ENCODE measurements around the gene PDGFD. TPM values are rescaled to one million over a fixed set of nuclear protein-coding genes. Genes with fewer than 3 reads are reported as not detected.
A peak's percentile ranks its signal among the peaks of the same experiment; 100 is the strongest.

Gene PDGFD
- total RNA-seq, 1 experiment from 2014 or later, result 2.6 TPM

DNA sequence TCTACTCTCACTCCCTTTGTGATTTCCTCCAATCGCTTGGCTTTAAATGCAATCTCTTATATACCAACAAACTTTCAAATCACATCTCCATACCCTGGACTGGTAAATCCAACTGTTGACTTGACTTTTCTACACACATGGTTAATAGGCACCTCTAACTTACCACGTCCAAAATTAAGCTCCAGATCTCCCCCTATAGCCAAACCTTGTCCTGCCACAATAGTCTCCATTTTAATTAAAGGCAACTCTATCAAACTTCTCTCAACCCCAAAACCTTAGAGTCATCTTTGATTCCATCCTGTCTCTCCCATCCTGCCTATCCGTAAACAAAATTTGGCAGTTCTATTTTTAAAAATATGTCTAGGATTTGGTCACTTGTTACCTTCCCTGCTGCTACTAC is 269.3 kb downstream of the PDGFD start (continued):
- TF ChIP-seq, protein P1, sequence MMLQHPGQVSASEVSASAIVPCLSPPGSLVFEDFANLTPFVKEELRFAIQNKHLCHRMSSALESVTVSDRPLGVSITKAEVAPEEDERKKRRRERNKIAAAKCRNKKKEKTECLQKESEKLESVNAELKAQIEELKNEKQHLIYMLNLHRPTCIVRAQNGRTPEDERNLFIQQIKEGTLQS (CRISPR knock-in tag; conservative IDR thresholded peaks at IDR 0.05), result no peak

DNA sequence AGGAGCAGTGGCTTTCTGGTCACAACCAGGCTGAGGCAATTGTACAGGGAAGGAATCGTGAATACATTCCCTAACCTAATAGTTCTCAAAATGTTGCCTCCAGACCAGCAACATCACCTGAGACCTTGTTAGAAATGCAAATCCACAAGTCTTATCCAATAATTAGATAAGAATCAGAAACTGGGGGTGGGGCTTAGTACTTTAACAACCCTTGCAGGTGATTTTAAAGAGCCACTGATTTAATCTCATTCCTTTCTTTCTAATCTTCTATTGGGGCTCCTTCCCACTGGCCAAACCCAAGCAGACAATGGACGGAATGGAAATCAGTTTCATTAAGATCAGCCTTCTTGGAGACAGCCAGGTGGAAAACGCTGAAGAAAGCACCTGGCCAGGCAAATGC is 269.9 kb downstream of the PDGFD start:
- no peaks in the 10 kb centered on the region for H3K36me3 Mint-ChIP-seq
- H3K4me3 Mint-ChIP-seq, result no peak overlapping the region
- DNase-seq (ENCODE audit: low spot score) (no peak), ATAC-seq (no peak)
- no peak overlapping the region for H3K27ac Mint-ChIP-seq
- H3K4me1 Mint-ChIP-seq, result peaks cover 6% of the 10 kb centered on the region
- no peaks in the 10 kb centered on the region for H3K27me3 Mint-ChIP-seq (ENCODE audit: low read depth)
- POLR2A ChIA-PET, result no interaction called here
- peaks cover 16% of the 10 kb centered on the region for H3K9me3 Mint-ChIP-seq
- TF ChIP-seq NFE2L1 (CRISPR knock-in tag; IDR thresholded peaks at IDR 0.05), result no peak
- TF ChIP-seq, protein P1 (CRISPR knock-in tag; conservative IDR thresholded peaks at IDR 0.05), result no peak
- no peak for TF ChIP-seq ZNF317 (CRISPR knock-in tag; IDR thresholded peaks at IDR 0.05; ENCODE audit: borderline replicate concordance, low read depth)
- TF ChIP-seq CBFB (CRISPR knock-in tag; IDR thresholded peaks at IDR 0.05; ENCODE audit: low read depth), result no peak
- TF ChIP-seq ETV6 (CRISPR knock-in tag; IDR thresholded peaks at IDR 0.05), result no peak
- TF ChIP-seq RELA (CRISPR knock-in tag; IDR thresholded peaks at IDR 0.05; ENCODE audit: borderline replicate concordance), result no peak
- TF ChIP-seq, protein P2, sequence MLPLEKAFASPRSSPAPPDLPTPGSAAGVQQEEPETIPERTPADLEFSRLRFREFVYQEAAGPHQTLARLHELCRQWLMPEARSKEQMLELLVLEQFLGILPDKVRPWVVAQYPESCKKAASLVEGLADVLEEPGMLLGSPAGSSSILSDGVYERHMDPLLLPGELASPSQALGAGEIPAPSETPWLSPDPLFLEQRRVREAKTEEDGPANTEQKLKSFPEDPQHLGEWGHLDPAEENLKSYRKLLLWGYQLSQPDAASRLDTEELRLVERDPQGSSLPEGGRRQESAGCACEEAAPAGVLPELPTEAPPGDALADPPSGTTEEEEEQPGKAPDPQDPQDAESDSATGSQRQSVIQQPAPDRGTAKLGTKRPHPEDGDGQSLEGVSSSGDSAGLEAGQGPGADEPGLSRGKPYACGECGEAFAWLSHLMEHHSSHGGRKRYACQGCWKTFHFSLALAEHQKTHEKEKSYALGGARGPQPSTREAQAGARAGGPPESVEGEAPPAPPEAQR (CRISPR knock-in tag; IDR thresholded peaks at IDR 0.05), result no peak
- CTCF ChIA-PET, result no interaction called here

DNA sequence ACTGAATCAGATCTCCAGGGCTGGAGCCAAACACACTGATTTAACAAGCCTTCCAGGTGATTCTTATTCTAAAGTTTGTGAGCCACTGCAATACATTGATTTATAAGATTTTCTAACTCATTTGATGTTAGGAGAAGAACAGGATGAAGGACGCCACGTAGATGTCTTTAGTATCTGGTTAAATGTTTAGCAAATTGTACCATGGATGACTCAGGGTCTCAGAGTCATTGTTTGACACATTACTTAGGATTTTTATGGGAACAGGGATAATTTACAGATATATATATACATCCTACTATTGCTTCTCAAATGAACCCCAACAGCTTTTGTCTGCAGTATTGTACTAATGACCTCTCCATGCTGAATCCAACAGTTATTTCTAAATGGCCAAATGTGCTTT is 270.6 kb downstream of the PDGFD start:
- POLR2A ChIA-PET, result no interaction called here
- TF ChIP-seq, protein P3, sequence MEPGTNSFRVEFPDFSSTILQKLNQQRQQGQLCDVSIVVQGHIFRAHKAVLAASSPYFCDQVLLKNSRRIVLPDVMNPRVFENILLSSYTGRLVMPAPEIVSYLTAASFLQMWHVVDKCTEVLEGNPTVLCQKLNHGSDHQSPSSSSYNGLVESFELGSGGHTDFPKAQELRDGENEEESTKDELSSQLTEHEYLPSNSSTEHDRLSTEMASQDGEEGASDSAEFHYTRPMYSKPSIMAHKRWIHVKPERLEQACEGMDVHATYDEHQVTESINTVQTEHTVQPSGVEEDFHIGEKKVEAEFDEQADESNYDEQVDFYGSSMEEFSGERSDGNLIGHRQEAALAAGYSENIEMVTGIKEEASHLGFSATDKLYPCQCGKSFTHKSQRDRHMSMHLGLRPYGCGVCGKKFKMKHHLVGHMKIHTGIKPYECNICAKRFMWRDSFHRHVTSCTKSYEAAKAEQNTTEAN (CRISPR knock-in tag; IDR thresholded peaks at IDR 0.05), result no peak
- TF ChIP-seq, protein P4, sequence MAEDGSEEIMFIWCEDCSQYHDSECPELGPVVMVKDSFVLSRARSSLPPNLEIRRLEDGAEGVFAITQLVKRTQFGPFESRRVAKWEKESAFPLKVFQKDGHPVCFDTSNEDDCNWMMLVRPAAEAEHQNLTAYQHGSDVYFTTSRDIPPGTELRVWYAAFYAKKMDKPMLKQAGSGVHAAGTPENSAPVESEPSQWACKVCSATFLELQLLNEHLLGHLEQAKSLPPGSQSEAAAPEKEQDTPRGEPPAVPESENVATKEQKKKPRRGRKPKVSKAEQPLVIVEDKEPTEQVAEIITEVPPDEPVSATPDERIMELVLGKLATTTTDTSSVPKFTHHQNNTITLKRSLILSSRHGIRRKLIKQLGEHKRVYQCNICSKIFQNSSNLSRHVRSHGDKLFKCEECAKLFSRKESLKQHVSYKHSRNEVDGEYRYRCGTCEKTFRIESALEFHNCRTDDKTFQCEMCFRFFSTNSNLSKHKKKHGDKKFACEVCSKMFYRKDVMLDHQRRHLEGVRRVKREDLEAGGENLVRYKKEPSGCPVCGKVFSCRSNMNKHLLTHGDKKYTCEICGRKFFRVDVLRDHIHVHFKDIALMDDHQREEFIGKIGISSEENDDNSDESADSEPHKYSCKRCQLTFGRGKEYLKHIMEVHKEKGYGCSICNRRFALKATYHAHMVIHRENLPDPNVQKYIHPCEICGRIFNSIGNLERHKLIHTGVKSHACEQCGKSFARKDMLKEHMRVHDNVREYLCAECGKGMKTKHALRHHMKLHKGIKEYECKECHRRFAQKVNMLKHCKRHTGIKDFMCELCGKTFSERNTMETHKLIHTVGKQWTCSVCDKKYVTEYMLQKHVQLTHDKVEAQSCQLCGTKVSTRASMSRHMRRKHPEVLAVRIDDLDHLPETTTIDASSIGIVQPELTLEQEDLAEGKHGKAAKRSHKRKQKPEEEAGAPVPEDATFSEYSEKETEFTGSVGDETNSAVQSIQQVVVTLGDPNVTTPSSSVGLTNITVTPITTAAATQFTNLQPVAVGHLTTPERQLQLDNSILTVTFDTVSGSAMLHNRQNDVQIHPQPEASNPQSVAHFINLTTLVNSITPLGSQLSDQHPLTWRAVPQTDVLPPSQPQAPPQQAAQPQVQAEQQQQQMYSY (CRISPR knock-in tag; IDR thresholded peaks at IDR 0.05), result no peak
- no peak for TF ChIP-seq ELF4 (CRISPR knock-in tag; IDR thresholded peaks at IDR 0.05; ENCODE audit: low read depth)
- no peak for TF ChIP-seq IRF2 (CRISPR knock-in tag; IDR thresholded peaks at IDR 0.05; ENCODE audit: borderline replicate concordance, low read depth)
- no peak for TF ChIP-seq OVOL2 (CRISPR knock-in tag; IDR thresholded peaks at IDR 0.05; ENCODE audit: borderline replicate concordance)
- TF ChIP-seq ESRRA (CRISPR knock-in tag; IDR thresholded peaks at IDR 0.05; ENCODE audit: borderline replicate concordance), result no peak
- CTCF ChIA-PET, result no interaction called here
- H3K27me3 Mint-ChIP-seq (ENCODE audit: low read depth), result no peaks in the 10 kb centered on the region
- ATAC-seq, result no peak
- H3K4me1 Mint-ChIP-seq, result peaks cover 6% of the 10 kb centered on the region
- DNase-seq (ENCODE audit: low spot score), result no peak
- no peak overlapping the region for H3K27ac Mint-ChIP-seq
- no peaks in the 10 kb centered on the region for H3K36me3 Mint-ChIP-seq
- H3K4me3 Mint-ChIP-seq, result no peak overlapping the region
- peaks cover 16% of the 10 kb centered on the region for H3K9me3 Mint-ChIP-seq

DNA sequence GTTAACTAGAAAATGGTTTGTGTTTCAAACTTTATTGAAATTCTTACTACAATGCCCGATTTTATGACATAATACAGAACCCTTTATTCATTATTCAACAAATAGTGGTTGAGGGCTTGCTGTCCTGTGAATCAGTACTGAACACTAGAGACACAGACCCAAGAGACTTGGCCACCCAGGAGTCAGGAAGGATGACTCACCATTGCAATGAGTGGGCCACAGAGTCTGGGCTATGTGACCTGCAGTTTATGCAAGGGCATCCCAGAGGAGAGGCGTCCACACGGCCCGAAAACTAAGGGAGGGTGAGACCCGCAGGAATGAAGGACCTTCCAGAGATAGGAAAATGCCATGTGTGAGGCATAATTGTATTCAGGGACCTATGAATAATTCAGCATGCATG is 271.3 kb downstream of the PDGFD start:
- peaks cover 6% of the 10 kb centered on the region for H3K4me1 Mint-ChIP-seq
- POLR2A ChIA-PET, result no interaction called here
- no peak overlapping the region for H3K27ac Mint-ChIP-seq
- CTCF ChIA-PET, result no interaction called here
- peaks cover 16% of the 10 kb centered on the region for H3K9me3 Mint-ChIP-seq
- ATAC-seq, result peak; percentile 55
- no peaks in the 10 kb centered on the region for H3K36me3 Mint-ChIP-seq
- no peak overlapping the region for H3K4me3 Mint-ChIP-seq
- DNase-seq (ENCODE audit: low spot score), result no peak
- H3K27me3 Mint-ChIP-seq (ENCODE audit: low read depth), result no peaks in the 10 kb centered on the region
- TF ChIP-seq NFYB (CRISPR knock-in tag; conservative IDR thresholded peaks at IDR 0.05; ENCODE audit: low read depth), result no peak
- TF ChIP-seq, protein P5, sequence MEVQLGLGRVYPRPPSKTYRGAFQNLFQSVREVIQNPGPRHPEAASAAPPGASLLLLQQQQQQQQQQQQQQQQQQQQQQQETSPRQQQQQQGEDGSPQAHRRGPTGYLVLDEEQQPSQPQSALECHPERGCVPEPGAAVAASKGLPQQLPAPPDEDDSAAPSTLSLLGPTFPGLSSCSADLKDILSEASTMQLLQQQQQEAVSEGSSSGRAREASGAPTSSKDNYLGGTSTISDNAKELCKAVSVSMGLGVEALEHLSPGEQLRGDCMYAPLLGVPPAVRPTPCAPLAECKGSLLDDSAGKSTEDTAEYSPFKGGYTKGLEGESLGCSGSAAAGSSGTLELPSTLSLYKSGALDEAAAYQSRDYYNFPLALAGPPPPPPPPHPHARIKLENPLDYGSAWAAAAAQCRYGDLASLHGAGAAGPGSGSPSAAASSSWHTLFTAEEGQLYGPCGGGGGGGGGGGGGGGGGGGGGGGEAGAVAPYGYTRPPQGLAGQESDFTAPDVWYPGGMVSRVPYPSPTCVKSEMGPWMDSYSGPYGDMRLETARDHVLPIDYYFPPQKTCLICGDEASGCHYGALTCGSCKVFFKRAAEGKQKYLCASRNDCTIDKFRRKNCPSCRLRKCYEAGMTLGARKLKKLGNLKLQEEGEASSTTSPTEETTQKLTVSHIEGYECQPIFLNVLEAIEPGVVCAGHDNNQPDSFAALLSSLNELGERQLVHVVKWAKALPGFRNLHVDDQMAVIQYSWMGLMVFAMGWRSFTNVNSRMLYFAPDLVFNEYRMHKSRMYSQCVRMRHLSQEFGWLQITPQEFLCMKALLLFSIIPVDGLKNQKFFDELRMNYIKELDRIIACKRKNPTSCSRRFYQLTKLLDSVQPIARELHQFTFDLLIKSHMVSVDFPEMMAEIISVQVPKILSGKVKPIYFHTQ (CRISPR knock-in tag; IDR thresholded peaks at IDR 0.05), result no peak
- TF ChIP-seq, protein P6, sequence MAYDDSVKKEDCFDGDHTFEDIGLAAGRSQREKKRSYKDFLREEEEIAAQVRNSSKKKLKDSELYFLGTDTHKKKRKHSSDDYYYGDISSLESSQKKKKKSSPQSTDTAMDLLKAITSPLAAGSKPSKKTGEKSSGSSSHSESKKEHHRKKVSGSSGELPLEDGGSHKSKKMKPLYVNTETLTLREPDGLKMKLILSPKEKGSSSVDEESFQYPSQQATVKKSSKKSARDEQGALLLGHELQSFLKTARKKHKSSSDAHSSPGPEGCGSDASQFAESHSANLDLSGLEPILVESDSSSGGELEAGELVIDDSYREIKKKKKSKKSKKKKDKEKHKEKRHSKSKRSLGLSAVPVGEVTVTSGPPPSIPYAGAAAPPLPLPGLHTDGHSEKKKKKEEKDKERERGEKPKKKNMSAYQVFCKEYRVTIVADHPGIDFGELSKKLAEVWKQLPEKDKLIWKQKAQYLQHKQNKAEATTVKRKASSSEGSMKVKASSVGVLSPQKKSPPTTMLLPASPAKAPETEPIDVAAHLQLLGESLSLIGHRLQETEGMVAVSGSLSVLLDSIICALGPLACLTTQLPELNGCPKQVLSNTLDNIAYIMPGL (CRISPR knock-in tag; IDR thresholded peaks at IDR 0.05), result no peak
- TF ChIP-seq JAZF1 (CRISPR knock-in tag; IDR thresholded peaks at IDR 0.05), result no peak

All from WTC11 (cell line).